Measurements from ENCODE around the gene MMP1.

DNA sequence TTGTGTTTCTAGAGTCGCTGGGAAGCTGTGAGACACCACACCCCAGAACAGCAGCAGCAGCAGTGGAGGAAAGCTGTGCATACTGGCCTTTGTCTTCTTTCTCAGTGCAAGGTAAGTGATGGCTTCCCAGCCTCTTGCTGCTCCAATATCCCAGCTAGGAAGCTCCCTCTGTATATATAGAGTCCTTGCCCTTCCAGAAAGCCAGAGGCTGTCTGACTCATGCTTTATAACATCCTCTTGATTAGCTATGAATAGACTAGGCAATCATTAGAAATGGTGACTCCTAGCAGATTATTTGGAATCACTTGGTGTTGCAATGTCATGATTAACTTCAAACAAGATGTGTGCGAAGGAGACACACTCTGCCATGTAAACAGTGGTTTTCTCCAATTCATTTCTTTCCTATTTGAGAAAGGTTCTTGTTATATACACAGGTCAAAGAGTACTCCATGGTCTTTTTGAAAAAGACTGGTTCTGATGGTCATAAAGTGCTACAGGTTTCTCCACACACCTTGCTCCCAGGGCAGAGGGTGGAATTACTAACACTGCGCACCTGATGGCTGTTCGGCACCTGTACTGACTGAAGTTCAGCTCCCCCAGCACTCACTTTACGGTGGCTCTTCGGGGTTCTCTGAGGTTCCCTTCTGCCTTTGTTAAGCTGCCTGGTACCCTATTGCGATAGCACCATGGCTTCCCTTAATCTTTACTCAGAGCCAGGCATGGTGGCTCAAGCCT lies at the start of gene MMP1:
- TF ChIP-seq POLR2A (IDR thresholded peaks at IDR 0.05): no peak
- TF ChIP-seq, protein P1, sequence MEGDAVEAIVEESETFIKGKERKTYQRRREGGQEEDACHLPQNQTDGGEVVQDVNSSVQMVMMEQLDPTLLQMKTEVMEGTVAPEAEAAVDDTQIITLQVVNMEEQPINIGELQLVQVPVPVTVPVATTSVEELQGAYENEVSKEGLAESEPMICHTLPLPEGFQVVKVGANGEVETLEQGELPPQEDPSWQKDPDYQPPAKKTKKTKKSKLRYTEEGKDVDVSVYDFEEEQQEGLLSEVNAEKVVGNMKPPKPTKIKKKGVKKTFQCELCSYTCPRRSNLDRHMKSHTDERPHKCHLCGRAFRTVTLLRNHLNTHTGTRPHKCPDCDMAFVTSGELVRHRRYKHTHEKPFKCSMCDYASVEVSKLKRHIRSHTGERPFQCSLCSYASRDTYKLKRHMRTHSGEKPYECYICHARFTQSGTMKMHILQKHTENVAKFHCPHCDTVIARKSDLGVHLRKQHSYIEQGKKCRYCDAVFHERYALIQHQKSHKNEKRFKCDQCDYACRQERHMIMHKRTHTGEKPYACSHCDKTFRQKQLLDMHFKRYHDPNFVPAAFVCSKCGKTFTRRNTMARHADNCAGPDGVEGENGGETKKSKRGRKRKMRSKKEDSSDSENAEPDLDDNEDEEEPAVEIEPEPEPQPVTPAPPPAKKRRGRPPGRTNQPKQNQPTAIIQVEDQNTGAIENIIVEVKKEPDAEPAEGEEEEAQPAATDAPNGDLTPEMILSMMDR (IDR thresholded peaks at IDR 0.05): no peak
- no peak for TF ChIP-seq POLR2AphosphoS5 (IDR thresholded peaks at IDR 0.05)
